RCC 7860 (cell line): ENCODE data around the gene ATF7.

Experiments used
- DNase-seq: peaks from one replicate; pipeline ENCODE4 v3.0.0-alpha.2; 2015; ENCODE audit warnings: low spot score
- FAIRE-seq: peaks from 2 replicates; lab custom pipeline; 2012; peaks lifted over from hg19 to GRCh38; lab: Jason Lieb, UNC

Gene ATF7

DNA sequence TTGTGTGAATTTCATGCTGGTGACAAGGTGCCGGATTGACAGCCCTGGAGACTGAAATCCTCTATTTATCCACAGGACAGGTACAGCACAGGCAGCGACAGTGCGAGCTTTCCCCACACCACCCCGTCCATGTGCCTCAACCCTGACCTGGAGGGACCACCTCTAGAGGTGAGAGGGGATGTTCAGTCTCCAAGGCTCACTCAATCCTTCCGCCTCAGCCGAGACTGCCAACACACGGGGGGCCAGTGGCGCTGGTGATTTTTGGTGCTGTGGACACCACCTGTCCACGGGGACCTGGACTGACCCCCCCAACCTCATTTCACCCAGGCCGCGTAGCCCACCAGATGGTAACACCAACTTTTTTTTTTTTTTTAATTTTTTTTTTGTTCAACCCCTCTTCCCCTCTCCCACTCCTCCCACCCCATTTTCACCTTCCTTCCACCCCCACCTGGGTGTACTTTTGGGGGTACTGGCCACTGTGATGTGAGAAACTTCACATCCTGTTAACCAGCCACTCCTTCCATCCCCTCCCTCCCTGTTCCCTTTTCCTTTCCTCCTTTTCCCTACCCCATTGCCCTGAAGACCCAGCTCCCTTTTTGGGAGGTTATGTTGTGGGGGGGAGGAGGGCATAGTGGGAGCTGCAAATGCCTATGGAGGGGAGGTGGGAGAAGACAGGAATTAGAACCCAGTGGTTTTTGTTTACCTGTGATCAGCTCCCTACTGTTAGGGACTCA, 161.3 kb downstream of the ATF7 start:
- FAIRE-seq (no peak), DNase-seq (no peak)

DNA sequence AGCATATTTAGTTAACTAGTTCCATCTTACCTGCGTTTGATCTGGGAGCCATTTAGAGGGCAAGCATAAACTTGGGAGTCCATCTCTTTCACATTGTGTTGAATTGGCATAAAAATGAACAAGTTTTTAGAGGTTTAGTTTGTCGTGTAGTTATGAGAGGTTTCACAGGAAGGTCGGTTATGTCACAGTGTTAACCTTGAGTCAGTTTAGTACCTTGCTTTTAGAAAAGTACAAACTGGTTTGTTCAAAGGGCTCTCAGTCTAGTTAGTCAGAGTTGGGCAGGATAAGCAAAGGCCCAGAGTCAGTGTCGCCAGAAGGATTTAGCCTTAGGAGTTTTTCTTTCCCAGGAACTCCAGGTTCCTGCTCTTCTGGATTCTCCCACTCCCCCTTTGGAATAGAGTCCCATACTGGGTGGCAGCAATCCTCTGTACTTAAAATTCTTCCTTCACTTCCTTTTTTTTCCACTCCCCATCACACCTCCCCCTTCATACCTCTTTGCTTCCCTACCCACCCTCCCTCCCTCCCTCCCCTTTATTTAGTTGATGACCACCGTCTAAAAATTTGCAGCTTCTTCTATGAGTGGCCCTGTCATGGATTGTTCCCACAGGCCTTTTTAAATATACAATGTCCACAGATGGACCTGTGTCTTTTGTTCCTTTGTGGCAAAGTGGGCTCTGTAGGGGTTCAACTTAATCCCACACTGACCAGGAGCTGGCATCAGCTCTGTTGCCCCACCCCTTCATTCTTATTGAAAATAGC, 162.2 kb downstream of the ATF7 start:
- DNase-seq (no peak), FAIRE-seq (no peak)

DNA sequence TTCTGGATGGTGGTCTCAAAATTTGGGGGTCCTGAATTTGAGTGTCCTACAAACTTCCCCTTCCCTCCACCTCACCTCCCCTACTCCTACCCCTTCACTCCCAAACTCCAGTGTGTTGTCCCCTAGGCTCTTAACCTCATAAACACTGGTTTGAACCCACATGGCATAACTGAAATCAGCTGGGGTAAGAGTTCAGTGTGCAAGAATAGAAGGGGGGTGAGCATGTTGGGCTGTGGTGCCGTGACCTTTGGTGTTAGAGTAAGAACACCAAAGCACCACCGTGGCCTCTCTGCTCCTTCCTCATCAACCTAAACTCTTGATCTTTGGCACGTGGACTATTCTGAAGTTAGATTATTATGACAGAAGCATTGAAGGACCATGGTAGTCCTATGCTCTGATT, 163.2 kb downstream of the ATF7 start:
- no peak for FAIRE-seq
- DNase-seq: no peak

DNA sequence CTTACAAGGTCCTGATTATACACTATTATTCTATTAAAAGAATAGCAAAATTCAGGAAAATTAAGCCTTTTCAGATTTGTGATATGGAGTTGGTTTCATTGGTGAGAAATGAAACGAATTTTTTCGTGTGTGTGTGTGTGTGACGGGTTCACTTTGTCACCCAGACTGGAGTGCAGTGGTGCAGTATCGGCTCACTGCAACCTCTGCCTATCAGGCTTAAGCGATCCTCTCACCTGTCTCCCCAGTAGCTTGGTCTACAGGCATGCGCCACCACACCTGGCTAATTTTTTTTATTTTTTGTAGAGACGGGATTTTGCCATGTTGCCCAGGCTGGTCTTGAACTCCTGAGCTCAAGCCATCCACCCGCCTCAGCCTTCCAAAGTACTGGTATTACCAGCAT, 164.6 kb downstream of the ATF7 start:
- FAIRE-seq (no peak), DNase-seq (no peak)

DNA sequence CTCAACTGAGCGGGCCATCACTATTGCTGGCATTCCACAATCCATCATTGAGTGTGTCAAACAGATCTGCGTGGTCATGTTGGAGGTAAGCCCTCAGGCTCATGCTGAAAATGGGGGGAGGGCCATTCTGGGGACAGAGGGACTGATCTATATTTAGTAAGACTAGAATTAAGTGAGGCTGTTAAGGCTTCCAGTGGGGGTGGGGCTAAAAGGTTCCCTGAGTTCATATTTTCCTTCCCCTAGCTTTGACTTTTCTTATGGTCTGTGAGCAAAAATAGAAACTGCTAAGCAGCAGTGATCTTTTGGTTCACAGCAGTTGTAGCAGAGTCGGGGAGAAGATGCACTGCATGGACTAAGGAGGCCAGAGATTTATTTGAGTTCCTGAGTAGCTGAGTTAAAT, 165.1 kb downstream of the ATF7 start:
- FAIRE-seq (no peak), DNase-seq (no peak)

DNA sequence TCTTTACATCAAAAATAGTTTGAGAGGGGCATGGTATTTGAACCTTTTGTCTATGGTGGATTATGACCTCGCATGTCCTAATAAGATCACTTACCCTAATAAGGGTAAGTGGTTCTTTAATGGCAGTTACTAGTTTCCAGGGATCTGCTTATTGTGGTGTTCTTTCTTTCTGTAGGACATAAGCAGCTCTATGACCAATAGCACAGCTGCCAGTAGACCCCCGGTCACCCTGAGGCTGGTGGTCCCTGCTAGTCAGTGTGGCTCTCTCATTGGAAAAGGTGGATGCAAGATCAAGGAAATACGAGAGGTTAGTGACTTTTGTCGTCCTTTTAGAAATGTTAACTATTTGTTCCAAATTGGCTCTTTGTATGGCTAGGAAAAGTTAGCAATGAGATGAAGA, 167.1 kb downstream of the ATF7 start:
- DNase-seq (no peak), FAIRE-seq (no peak)
